MCF 10A (cell line): ENCODE results near the gene KLF11. TPM values are rescaled to one million over a fixed set of nuclear protein-coding genes. Genes with fewer than 3 reads are reported as not detected.

ENCODE experiments used
- BruUV-seq: library from RNA; stranded (reverse); fragments of 400-500 nt; replicated peaks from 2 replicates; lab custom pipeline; 2021; lab: Mats Ljungman, UMichigan
- CTCF ChIA-PET: fragments of 300-600 bp; sonication (Branson Sonifier 250); formaldehyde crosslinking; extraction: SDS; loops from one replicate; lab custom pipeline; 2021; ENCODE audit warnings: antibody characterized with exemption, inconsistent platforms; lab: Yijun Ruan, JAX
- POLR2A ChIA-PET: fragments of 300-600, 350-650 bp; sonication (Branson Sonifier 250); formaldehyde crosslinking; extraction: SDS; loops from one replicate; lab custom pipeline; 2020; ENCODE audit warnings: antibody characterized with exemption, inconsistent platforms; lab: Yijun Ruan, JAX
- DNase-seq: peaks from one replicate; pipeline ENCODE4 v3.0.0-alpha.2; 2018; ENCODE audit not compliant: unreplicated experiment
- H3K27ac Mint-ChIP-seq: one replicate; pipeline ENCODE4 v1.8.0; 2022; ENCODE audit warnings: mild to moderate bottlenecking, low read depth, mixed read lengths; ENCODE audit not compliant: unreplicated experiment
- H3K27me3 Mint-ChIP-seq: one replicate; pipeline ENCODE4 v1.8.0; 2022; ENCODE audit warnings: mixed read lengths; ENCODE audit not compliant: insufficient read depth, unreplicated experiment
- H3K36me3 Mint-ChIP-seq: one replicate; pipeline ENCODE4 v1.8.0; 2022; ENCODE audit warnings: mild to moderate bottlenecking, moderate library complexity, mixed read lengths; ENCODE audit not compliant: insufficient read depth, unreplicated experiment
- H3K4me1 Mint-ChIP-seq: one replicate; pipeline ENCODE4 v1.8.0; 2022; ENCODE audit warnings: mixed read lengths; ENCODE audit not compliant: insufficient read depth, unreplicated experiment
- H3K4me3 Mint-ChIP-seq: one replicate; pipeline ENCODE4 v1.8.0; 2022; ENCODE audit warnings: mild to moderate bottlenecking, moderate library complexity, mixed read lengths; ENCODE audit not compliant: unreplicated experiment
- H3K9me3 Mint-ChIP-seq: one replicate; pipeline ENCODE4 v1.8.0; 2022; ENCODE audit warnings: mixed read lengths; ENCODE audit not compliant: unreplicated experiment
- intact Hi-C: fragments of 100-400 bp; cut with micrococcal nuclease; formaldehyde crosslinking; loops from 2 replicates; pipeline ENCODE4 v1.14.1; 2022
- total RNA-seq: library from RNA; stranded (reverse); gene quantifications from 2 replicates; pipeline ENCODE4 v1.2.3, GENCODE V29; 2022
- TF ChIP-seq, protein P1 (sequence below): fragments of 200-600 bp; IDR thresholded peaks from one replicate; pipeline ENCODE4 v1.8.0; 2022; ENCODE audit warnings: antibody characterized with exemption, mild to moderate bottlenecking; ENCODE audit not compliant: unreplicated experiment

KLF11 gene
- total RNA-seq, 1 experiment from 2014 or later = 7.1 TPM

DNA sequence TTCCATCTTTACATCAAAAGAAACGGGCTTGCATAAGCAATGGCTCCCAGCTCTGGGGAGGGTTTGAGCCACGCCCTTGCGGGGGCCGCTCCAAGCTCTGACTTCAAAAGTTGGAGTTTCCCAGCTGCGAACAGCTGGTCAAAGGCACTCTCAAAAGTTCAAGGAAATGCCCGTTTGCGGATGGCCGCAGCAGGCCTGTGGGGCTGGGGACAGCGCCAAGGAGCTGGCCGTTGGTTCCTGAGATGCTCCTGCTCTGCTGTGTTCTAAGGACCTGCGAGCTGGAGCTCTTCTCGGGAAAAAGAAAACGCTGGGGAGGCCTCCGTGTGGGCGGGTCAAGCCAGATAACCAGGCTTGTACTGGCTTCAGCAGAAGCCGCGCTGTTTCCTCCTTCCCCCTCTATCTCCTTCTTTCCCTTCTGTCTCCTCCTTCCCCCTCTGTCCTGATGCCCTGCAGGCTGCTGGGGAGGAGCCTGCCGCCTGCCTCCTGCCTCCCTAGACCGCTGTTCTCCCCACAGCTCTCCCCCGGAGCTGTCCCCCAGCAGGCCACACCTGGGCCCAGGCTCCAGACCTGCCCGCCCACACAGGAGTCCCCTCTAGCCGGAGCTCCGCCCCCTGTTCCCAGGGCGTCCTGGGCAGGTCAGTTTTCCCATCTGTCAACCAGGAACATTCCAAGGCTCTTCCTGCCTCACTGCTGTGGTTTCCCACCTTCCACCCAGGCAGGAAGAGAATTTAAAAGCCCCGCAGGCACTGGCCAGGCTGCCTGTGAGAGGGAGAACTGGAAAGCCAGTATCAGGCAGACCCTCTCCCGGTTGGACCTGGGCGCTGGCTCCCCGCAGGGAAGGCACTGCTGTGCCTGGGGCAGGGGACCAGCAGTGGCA lies 14.1 kb downstream of the KLF11 start:
- CTCF ChIA-PET = interaction anchor here (0.6 to 3.7 kb wide), 20 partner anchors 8 to 525 kb away, joined by 3 to 24 read pairs (median 4); partner anchors contain the start of gene KLF11
- DNase-seq = peak; percentile 70
- Mint-ChIP-seq H3K36me3 (peaks cover 28% of the 10 kb centered on the region), H3K9me3 (no peaks in the 10 kb centered on the region), H3K4me1 (peaks cover 10% of the 10 kb centered on the region), H3K27me3 (no peaks in the 10 kb centered on the region), H3K4me3 (peak overlapping the region; percentile 59), H3K27ac (peak overlapping the region; percentile 85)
- intact Hi-C loops = no loop called here
- TF ChIP-seq, protein P1, sequence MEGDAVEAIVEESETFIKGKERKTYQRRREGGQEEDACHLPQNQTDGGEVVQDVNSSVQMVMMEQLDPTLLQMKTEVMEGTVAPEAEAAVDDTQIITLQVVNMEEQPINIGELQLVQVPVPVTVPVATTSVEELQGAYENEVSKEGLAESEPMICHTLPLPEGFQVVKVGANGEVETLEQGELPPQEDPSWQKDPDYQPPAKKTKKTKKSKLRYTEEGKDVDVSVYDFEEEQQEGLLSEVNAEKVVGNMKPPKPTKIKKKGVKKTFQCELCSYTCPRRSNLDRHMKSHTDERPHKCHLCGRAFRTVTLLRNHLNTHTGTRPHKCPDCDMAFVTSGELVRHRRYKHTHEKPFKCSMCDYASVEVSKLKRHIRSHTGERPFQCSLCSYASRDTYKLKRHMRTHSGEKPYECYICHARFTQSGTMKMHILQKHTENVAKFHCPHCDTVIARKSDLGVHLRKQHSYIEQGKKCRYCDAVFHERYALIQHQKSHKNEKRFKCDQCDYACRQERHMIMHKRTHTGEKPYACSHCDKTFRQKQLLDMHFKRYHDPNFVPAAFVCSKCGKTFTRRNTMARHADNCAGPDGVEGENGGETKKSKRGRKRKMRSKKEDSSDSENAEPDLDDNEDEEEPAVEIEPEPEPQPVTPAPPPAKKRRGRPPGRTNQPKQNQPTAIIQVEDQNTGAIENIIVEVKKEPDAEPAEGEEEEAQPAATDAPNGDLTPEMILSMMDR = no peak
- POLR2A ChIA-PET = interaction anchor here (0.6 to 1.1 kb wide), 8 partner anchors 9 to 521 kb away, joined by 3 to 4 read pairs (median 3); no protein-coding TSS in a partner anchor
- BruUV-seq = no TSS peak

DNA sequence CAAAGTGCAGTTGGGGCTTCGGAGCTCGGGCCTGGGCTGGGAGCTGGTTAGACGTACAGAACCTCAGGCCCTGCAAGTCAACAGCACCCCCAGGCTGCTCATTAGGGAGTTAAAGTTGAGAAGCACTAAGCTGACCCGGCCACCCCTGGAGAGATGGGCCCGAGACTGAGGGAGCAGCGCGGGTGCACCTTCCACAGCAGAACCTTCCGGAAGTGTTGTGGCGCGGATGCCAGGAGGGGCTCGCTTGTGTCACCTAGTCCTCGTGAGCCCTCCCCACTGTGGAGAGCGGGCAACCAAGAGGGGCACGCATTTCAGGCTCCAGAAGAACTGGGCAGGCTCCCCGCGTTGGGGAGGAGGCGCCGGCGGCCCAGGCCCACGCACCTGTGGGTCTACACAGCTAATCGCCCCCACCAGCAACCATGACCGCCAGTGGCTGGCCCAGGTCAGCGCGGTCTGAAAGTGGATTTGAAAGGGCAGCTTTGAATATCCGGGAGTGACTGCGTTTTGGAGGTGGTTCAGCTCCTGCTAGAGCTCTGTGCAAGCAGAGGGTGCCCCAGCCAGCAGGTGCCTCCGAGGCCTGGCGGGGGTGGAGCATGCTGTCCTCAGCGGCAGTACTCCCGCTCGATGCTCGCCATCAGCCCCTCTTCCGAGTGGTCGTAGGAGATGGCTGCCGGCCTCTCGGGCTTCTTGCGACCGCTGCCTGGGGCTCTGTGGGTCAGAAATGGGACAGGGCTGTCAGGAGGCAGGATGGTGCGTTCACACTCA lies 15.1 kb downstream of the KLF11 start:
- intact Hi-C loops = no loop called here
- Mint-ChIP-seq H3K36me3 (peaks cover 18% of the 10 kb centered on the region), H3K4me1 (peaks cover 10% of the 10 kb centered on the region), H3K9me3 (no peaks in the 10 kb centered on the region), H3K4me3 (no peak overlapping the region), H3K27ac (no peak overlapping the region), H3K27me3 (no peaks in the 10 kb centered on the region)
- TF ChIP-seq, protein P1 = no peak
- ChIA-PET POLR2A (no interaction called here), CTCF (interaction anchor here (0.6 to 3.7 kb wide), 12 partner anchors 10 to 465 kb away, joined by 3 to 24 read pairs (median 4); no protein-coding TSS in a partner anchor)
- BruUV-seq = no TSS peak
- no peak for DNase-seq

DNA sequence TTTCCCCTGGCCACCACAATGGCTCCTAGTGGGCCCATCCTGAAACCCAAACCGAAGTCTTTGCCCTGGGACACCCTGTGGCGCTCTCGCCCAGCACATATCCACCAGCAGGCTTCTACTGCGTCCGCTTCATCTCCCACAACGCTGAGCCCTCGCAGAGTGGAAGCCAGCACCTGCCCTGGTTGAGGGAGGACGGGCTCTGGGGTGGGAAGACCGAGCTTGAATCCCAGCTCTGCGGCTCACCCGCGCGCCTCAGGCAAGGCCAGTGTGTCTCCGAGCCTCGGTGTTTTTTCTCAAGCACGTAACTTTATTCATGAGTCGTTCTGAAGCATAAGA lies 15.6 kb downstream of the KLF11 start:
- ChIA-PET CTCF (interaction anchor here (0.8 to 3.7 kb wide), 8 partner anchors 10 to 376 kb away, joined by 3 to 24 read pairs (median 6); no protein-coding TSS in a partner anchor), POLR2A (no interaction called here)
- Mint-ChIP-seq H3K36me3 (peaks cover 13% of the 10 kb centered on the region), H3K27me3 (no peaks in the 10 kb centered on the region), H3K27ac (no peak overlapping the region), H3K4me3 (no peak overlapping the region), H3K9me3 (no peaks in the 10 kb centered on the region), H3K4me1 (peaks cover 10% of the 10 kb centered on the region)
- no TSS peak for BruUV-seq
- TF ChIP-seq, protein P1 = no peak
- DNase-seq = no peak
- intact Hi-C loops = no loop called here
